Progenitor cell of endocrine pancreas (in vitro differentiated cells): ENCODE results near the gene PARD3. TPM values are rescaled to one million over a fixed set of nuclear protein-coding genes. Genes with fewer than 3 reads are reported as not detected.

Source experiments
- DNase-seq: peaks from one replicate; pipeline ENCODE4 v3.0.0; 2021; ENCODE audit warnings: low spot score; ENCODE audit not compliant: unreplicated experiment
- H3K27ac Mint-ChIP-seq: 2 replicates; pipeline ENCODE4 v1.8.0; 2021; ENCODE audit warnings: mild to moderate bottlenecking, moderate library complexity, mixed read lengths
- H3K27me3 Mint-ChIP-seq: 2 replicates; pipeline ENCODE4 v1.8.0; 2021; ENCODE audit warnings: mixed read lengths
- H3K36me3 Mint-ChIP-seq: 2 replicates; pipeline ENCODE4 v1.8.0; 2022; ENCODE audit warnings: mixed read lengths; ENCODE audit not compliant: insufficient read depth
- H3K4me1 Mint-ChIP-seq: 2 replicates; pipeline ENCODE4 v1.8.0; 2021; ENCODE audit warnings: low read depth, mixed read lengths
- H3K4me3 Mint-ChIP-seq: 2 replicates; pipeline ENCODE4 v1.8.0; 2021; ENCODE audit warnings: low read depth, mild to moderate bottlenecking, moderate library complexity, mixed read lengths
- H3K9me3 Mint-ChIP-seq: 2 replicates; pipeline ENCODE4 v1.8.0; 2021; ENCODE audit warnings: low read depth, mixed read lengths
- CTCF ChIP-seq: fragments of 200-600 bp; sonication (generic); IDR thresholded peaks from one replicate; pipeline ENCODE4 v1.5.0; 2021; ENCODE audit warnings: antibody characterized with exemption, mild to moderate bottlenecking; ENCODE audit not compliant: unreplicated experiment
- total RNA-seq: library from RNA; stranded (reverse); gene quantifications from 2 replicates; pipeline ENCODE4 v1.2.1, GENCODE V29; 2021

PARD3 gene
- total RNA-seq, 1 donor from 2014 or later: 85.3 TPM

- peaks cover 4% of the 10 kb centered on the region for H3K9me3 Mint-ChIP-seq
- H3K4me1 Mint-ChIP-seq: peaks cover 22% of the 10 kb centered on the region
- peaks cover 14% of the 10 kb centered on the region for H3K36me3 Mint-ChIP-seq
- no peak overlapping the region for H3K4me3 Mint-ChIP-seq
- DNase-seq: no peak
- no peaks in the 10 kb centered on the region for H3K27me3 Mint-ChIP-seq
- TF ChIP-seq CTCF: no peak
- H3K27ac Mint-ChIP-seq: no peak overlapping the region
Measured at GRCh38 chr10:34161777-34162370, 653.2 kb downstream of the PARD3 start.

- Mint-ChIP-seq H3K36me3 (peaks cover 14% of the 10 kb centered on the region), H3K4me3 (no peak overlapping the region), H3K27ac (no peak overlapping the region), H3K9me3 (peaks cover 4% of the 10 kb centered on the region), H3K27me3 (no peaks in the 10 kb centered on the region), H3K4me1 (peaks cover 20% of the 10 kb centered on the region)
- no peak for TF ChIP-seq CTCF
- DNase-seq: no peak
Measured at GRCh38 chr10:34160595-34160994, 654.5 kb downstream of the PARD3 start.

- DNase-seq: no peak
- H3K4me1 Mint-ChIP-seq: no peaks in the 10 kb centered on the region
- no peaks in the 10 kb centered on the region for H3K9me3 Mint-ChIP-seq
- H3K4me3 Mint-ChIP-seq: no peak overlapping the region
- no peak overlapping the region for H3K27ac Mint-ChIP-seq
- TF ChIP-seq CTCF: no peak
- peaks cover 9% of the 10 kb centered on the region for H3K36me3 Mint-ChIP-seq
- H3K27me3 Mint-ChIP-seq: no peaks in the 10 kb centered on the region
Measured at GRCh38 chr10:34157501-34157900, 657.6 kb downstream of the PARD3 start.

- H3K27ac Mint-ChIP-seq: no peak overlapping the region
Measured at GRCh38 chr10:34156781-34157425, 658.2 kb downstream of the PARD3 start.

GRCh38 chr10:34155812-34156211 lies 659.3 kb downstream of the PARD3 start:
- H3K27me3 Mint-ChIP-seq: no peaks in the 10 kb centered on the region
- H3K4me3 Mint-ChIP-seq: no peak overlapping the region
- H3K36me3 Mint-ChIP-seq: peaks cover 1% of the 10 kb centered on the region
- H3K4me1 Mint-ChIP-seq: no peaks in the 10 kb centered on the region
- no peak for TF ChIP-seq CTCF
- H3K27ac Mint-ChIP-seq: no peak overlapping the region
- no peak for DNase-seq
- no peaks in the 10 kb centered on the region for H3K9me3 Mint-ChIP-seq

More at GRCh38 chr10:34156781-34157425, 658.2 kb downstream of the PARD3 start:
- Mint-ChIP-seq H3K9me3 (no peaks in the 10 kb centered on the region), H3K4me1 (no peaks in the 10 kb centered on the region), H3K4me3 (no peak overlapping the region), H3K36me3 (peaks cover 6% of the 10 kb centered on the region), H3K27me3 (no peaks in the 10 kb centered on the region)
- TF ChIP-seq CTCF: no peak
- DNase-seq: no peak
